ENCODE results near the gene IL4R.
"Not testable (repeated sequence)": the region's sequence is repeated elsewhere in the genome, so short reads cannot be mapped to it uniquely, and the experiment has no call there.

GRCh38 chr16:27398341-27398893 is 84.6 kb downstream of the IL4R start:
- TF ChIP-seq EZH2 (IDR thresholded peaks at IDR 0.05; ENCODE audit: low read length, unreplicated experiment) = not testable (repeated sequence)
- TF ChIP-seq, protein P1, sequence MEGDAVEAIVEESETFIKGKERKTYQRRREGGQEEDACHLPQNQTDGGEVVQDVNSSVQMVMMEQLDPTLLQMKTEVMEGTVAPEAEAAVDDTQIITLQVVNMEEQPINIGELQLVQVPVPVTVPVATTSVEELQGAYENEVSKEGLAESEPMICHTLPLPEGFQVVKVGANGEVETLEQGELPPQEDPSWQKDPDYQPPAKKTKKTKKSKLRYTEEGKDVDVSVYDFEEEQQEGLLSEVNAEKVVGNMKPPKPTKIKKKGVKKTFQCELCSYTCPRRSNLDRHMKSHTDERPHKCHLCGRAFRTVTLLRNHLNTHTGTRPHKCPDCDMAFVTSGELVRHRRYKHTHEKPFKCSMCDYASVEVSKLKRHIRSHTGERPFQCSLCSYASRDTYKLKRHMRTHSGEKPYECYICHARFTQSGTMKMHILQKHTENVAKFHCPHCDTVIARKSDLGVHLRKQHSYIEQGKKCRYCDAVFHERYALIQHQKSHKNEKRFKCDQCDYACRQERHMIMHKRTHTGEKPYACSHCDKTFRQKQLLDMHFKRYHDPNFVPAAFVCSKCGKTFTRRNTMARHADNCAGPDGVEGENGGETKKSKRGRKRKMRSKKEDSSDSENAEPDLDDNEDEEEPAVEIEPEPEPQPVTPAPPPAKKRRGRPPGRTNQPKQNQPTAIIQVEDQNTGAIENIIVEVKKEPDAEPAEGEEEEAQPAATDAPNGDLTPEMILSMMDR (conservative IDR thresholded peaks at IDR 0.05; ENCODE audit: low read depth, low read length) = not testable (repeated sequence)

Data from PC-3 (cell line).